ENCODE results near the gene WDFY3.

GRCh38 chr4:84940960-84941359, 25.5 kb downstream of the WDFY3 start:
- TF ChIP-seq CTCF (IDR thresholded peaks at IDR 0.05) (no peak), POLR2A (IDR thresholded peaks at IDR 0.05) (no peak)

All from lower leg skin (tissue), 3 donors.